ENCODE data around the gene TSPO.
A peak's percentile ranks its signal among the peaks of the same experiment; 100 is the strongest.

TSPO gene

GRCh38 chr22:43110444-43110926, 40.9 kb upstream of the TSPO start, which contains the start of gene BIK:
Gene BIK (plus strand): TSS chr22:43110750. CDS start chr22:43124023, 13,273 bp downstream.
- TF ChIP-seq, protein P1, sequence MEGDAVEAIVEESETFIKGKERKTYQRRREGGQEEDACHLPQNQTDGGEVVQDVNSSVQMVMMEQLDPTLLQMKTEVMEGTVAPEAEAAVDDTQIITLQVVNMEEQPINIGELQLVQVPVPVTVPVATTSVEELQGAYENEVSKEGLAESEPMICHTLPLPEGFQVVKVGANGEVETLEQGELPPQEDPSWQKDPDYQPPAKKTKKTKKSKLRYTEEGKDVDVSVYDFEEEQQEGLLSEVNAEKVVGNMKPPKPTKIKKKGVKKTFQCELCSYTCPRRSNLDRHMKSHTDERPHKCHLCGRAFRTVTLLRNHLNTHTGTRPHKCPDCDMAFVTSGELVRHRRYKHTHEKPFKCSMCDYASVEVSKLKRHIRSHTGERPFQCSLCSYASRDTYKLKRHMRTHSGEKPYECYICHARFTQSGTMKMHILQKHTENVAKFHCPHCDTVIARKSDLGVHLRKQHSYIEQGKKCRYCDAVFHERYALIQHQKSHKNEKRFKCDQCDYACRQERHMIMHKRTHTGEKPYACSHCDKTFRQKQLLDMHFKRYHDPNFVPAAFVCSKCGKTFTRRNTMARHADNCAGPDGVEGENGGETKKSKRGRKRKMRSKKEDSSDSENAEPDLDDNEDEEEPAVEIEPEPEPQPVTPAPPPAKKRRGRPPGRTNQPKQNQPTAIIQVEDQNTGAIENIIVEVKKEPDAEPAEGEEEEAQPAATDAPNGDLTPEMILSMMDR (IDR thresholded peaks at IDR 0.05; ENCODE audit: unreplicated experiment in 3 of 3), result no peak
- peaks cover 87% of the 10 kb centered on the region for H3K27me3 Mint-ChIP-seq (ENCODE audit: low read depth)

DNA sequence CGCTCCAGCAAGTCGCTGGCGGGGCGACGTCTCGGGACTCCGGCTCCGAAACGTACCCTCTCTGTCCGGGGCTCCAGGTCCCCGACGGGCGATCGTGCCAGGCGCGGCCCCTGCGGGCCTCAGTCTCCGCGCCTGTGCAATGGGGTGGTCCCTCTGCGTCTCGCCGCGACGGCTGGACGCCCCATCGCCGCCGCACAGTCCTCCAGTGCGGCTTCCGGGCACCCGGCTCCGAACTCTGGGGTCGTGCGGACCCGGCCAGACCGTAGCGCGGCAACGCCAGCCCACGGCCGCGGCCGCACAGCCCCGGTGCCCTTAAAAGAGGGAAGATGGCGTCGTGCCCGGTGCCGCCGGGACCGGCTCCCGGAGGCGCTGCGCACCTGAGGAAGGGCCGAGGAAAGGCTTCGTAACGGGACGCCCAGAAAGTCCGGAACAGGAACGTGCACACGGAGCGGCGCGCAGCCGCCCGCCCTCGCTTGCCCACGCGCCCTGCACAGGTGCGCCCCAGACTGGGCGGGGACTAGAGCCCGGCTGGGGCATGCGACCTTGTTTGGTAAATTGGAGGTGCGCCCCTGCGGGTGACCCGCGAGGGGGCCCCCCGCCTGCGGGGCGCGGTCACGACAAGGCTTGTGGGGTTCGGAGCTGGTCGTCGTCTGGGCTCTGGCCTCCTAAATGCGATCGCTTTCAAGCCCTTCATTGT, 40.3 kb upstream of the TSPO start:
- Mint-ChIP-seq H3K27me3 (ENCODE audit: low read depth) (peaks cover 90% of the 10 kb centered on the region), H3K36me3 (ENCODE audit: low read depth) (no peaks in the 10 kb centered on the region), H3K4me3 (peak overlapping the region; percentile 71 to 81 (median 79)), H3K4me1 (no peaks in the 10 kb centered on the region), H3K9me3 (no peaks in the 10 kb centered on the region), H3K27ac (no peak overlapping the region)
- TF ChIP-seq, protein P1 (IDR thresholded peaks at IDR 0.05; ENCODE audit: unreplicated experiment in 3 of 3), result no peak

More at GRCh38 chr22:43110444-43110926, 40.9 kb upstream of the TSPO start, which contains the start of gene BIK:
- Mint-ChIP-seq H3K4me3 (peak within 1 kb of the TSS; percentile 77 to 81 (median 79)), H3K27ac (no peak within 1 kb of the TSS), H3K36me3 (ENCODE audit: low read depth) (no peaks in the 10 kb centered on the region), H3K4me1 (no peaks in the 10 kb centered on the region), H3K9me3 (no peaks in the 10 kb centered on the region)

GRCh38 chr22:43113526-43114251, 37.7 kb upstream of the TSPO start:
- Mint-ChIP-seq H3K9me3 (no peaks in the 10 kb centered on the region), H3K27me3 (ENCODE audit: low read depth) (peaks cover 71% of the 10 kb centered on the region), H3K36me3 (ENCODE audit: low read depth) (no peaks in the 10 kb centered on the region), H3K27ac (no peak overlapping the region), H3K4me3 (peak overlapping the region in 1 of 3 experiments; percentile 26), H3K4me1 (no peaks in the 10 kb centered on the region)
- TF ChIP-seq, protein P1 (IDR thresholded peaks at IDR 0.05; ENCODE audit: unreplicated experiment in 3 of 3), result no peak

- peaks cover 60% of the 10 kb centered on the region for H3K27me3 Mint-ChIP-seq (ENCODE audit: low read depth)
- no peak overlapping the region for H3K27ac Mint-ChIP-seq
These were observed 36.4 kb upstream of the TSPO start for GRCh38 chr22:43114958-43115357.

GRCh38 chr22:43116932-43117331, 34.4 kb upstream of the TSPO start:
- Mint-ChIP-seq H3K4me3 (no peak overlapping the region), H3K4me1 (no peaks in the 10 kb centered on the region), H3K27ac (no peak overlapping the region), H3K36me3 (ENCODE audit: low read depth) (no peaks in the 10 kb centered on the region), H3K9me3 (no peaks in the 10 kb centered on the region), H3K27me3 (ENCODE audit: low read depth) (peaks cover 47% of the 10 kb centered on the region)
- TF ChIP-seq, protein P1 (IDR thresholded peaks at IDR 0.05; ENCODE audit: unreplicated experiment in 3 of 3), result no peak

More at GRCh38 chr22:43114958-43115357, 36.4 kb upstream of the TSPO start:
- Mint-ChIP-seq H3K4me3 (no peak overlapping the region), H3K36me3 (ENCODE audit: low read depth) (no peaks in the 10 kb centered on the region), H3K4me1 (no peaks in the 10 kb centered on the region), H3K9me3 (no peaks in the 10 kb centered on the region)
- TF ChIP-seq, protein P1 (IDR thresholded peaks at IDR 0.05; ENCODE audit: unreplicated experiment in 3 of 3), result no peak

All from nephron (organoid).